GM23248 (cell line): ENCODE data around the gene LAMA3. TPM values are rescaled to one million over a fixed set of nuclear protein-coding genes. Genes with fewer than 3 reads are reported as not detected.

Experiments used
- DNase-seq: peaks from one replicate; pipeline ENCODE4 v3.0.0-alpha.2; 2015
- H2AFZ ChIP-seq: fragments of 200-600 bp; sonication (generic); 2 replicates; pipeline ENCODE4 v1.6.1; 2016; ENCODE audit warnings: antibody characterized with exemption
- H3F3A ChIP-seq: fragments of 200-600 bp; sonication (generic); 2 replicates; pipeline ENCODE4 v1.6.1; 2016; ENCODE audit warnings: mild to moderate bottlenecking, antibody characterized with exemption, mixed run types; ENCODE audit not compliant: insufficient read depth
- H3K27ac ChIP-seq: fragments of 200-600 bp; sonication (generic); 2 replicates; pipeline ENCODE4 v1.5.1; 2016; ENCODE audit warnings: mild to moderate bottlenecking
- H3K27me3 ChIP-seq: fragments of 200-600 bp; sonication (generic); replicated peaks from 2 replicates; pipeline ENCODE4 v1.6.1; 2016; ENCODE audit warnings: mild to moderate bottlenecking; ENCODE audit not compliant: insufficient read depth
- H3K36me3 ChIP-seq: fragments of 200-600 bp; sonication (generic); 2 replicates; pipeline ENCODE4 v1.6.1; 2016; ENCODE audit warnings: low read depth, mild to moderate bottlenecking
- H3K4me1 ChIP-seq: fragments of 200-600 bp; sonication (generic); 2 replicates; pipeline ENCODE4 v1.6.1; 2016; ENCODE audit warnings: mild to moderate bottlenecking; ENCODE audit not compliant: insufficient read depth
- H3K4me2 ChIP-seq: fragments of 200-600 bp; sonication (generic); one replicate; pipeline ENCODE4 v1.6.1; 2016; ENCODE audit warnings: mild to moderate bottlenecking; ENCODE audit not compliant: unreplicated experiment
- H3K4me3 ChIP-seq: fragments of 200-600 bp; sonication (generic); 2 replicates; pipeline ENCODE4 v1.5.1; 2016; ENCODE audit warnings: mild to moderate bottlenecking
- H3K79me2 ChIP-seq: fragments of 200-600 bp; sonication (generic); 2 replicates; pipeline ENCODE4 v1.6.1; 2016; ENCODE audit warnings: mild to moderate bottlenecking; ENCODE audit not compliant: insufficient read depth
- H3K9ac ChIP-seq: fragments of 200-600 bp; sonication (generic); 2 replicates; pipeline ENCODE4 v1.6.1; 2016; ENCODE audit warnings: mild to moderate bottlenecking
- H3K9me2 ChIP-seq: fragments of 200-600 bp; sonication (generic); 2 replicates; pipeline ENCODE4 v1.6.1; 2016; ENCODE audit warnings: mixed run types, mild to moderate bottlenecking, moderate library complexity; ENCODE audit not compliant: insufficient read depth
- H3K9me3 ChIP-seq: fragments of 200-600 bp; sonication (generic); one replicate; pipeline ENCODE4 v1.6.1; 2017; ENCODE audit warnings: low read depth
- H4K20me1 ChIP-seq: fragments of 200-600 bp; sonication (generic); 2 replicates; pipeline ENCODE4 v1.6.0; 2016; ENCODE audit not compliant: insufficient read depth
- EZH2 ChIP-seq: fragments of 200-600 bp; sonication (generic); IDR thresholded peaks from 2 replicates; pipeline ENCODE4 v1.6.1; 2018; ENCODE audit warnings: antibody characterized with exemption, mild to moderate bottlenecking; ENCODE audit not compliant: insufficient read depth, poor library complexity, severe bottlenecking
- EZH2phosphoT487 ChIP-seq: fragments of 200-600 bp; sonication (generic); IDR thresholded peaks from 2 replicates; pipeline ENCODE4 v1.6.1; 2018; ENCODE audit warnings: antibody characterized with exemption, moderate library complexity, mild to moderate bottlenecking, low read depth; ENCODE audit not compliant: insufficient read depth
- WGBS, 2 experiments: methylation state at CpG; one replicate each; pipeline ENCODE4 v1.1.6; 2015 to 2017; ENCODE audit warnings: low lambda C conversion rate in 2 of 2, low coverage in 1 of 2; ENCODE audit errors: missing lambda C conversion rate in 2 of 2; 5-methylcytosine and 5-hydroxymethylcytosine counted together
- in situ Hi-C: fragments of 300-500 bp; cut with MboI; formaldehyde crosslinking; loops from 2 replicates; pipeline ENCODE4 v1.15.0; 2020
- polyA plus RNA-seq: library from polyadenylated mRNA; unstranded; fragments of >200 nt; fragmentation: Nextera tagmentation; extraction: Ambion mirVana; gene quantifications from 2 replicates; pipeline ENCODE4 v1.2.1, GENCODE V29; 2016
- total RNA-seq: library from RNA; depleted of rRNA; stranded (reverse); fragments of >200 nt; shearing (Covaris generic); gene quantifications from 2 replicates; pipeline ENCODE4 v1.2.3, GENCODE V29; 2014

The LAMA3 gene
- total and polyA plus RNA-seq, 2 experiments from 2014 or later, result 0.93 to 1.9 TPM

DNA sequence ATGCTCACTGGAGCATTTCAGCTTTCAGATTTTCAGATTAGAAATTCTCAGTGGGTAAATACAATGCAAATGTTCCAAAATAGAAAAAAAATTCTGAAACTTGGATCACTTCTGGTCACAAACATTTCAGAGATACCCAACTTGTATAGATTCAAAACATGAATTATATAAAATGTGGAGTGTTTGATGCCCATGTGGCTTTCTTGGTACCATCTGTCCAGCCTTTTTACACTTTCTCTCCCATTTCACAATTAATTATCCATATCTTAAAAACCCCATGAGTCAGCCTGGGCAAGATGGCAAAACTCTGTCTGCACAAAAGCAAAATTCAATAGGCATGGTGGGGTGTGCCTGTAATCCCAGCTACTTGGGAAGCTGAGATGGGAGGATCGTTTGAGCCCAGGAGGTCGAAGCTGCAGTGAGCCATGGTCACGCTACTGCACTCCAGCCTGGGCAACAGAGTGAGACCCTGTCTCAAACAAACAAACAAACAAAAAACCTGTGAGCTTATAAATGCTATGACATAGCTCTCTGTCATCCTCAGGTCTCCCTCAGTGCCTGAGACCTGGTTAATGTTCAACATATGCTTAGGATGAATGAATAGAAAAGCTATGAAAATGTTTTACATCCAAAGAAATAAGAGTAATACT is 179.0 kb downstream of the LAMA3 start:
- Histone ChIP-seq H3K9me2 (no peaks in the 10 kb centered on the region), H3F3A (0 out of 2 replicates have a peak, but pooled peaks cover under 1% of the 10 kb centered on the region), H2AFZ (no peak overlapping the region), H3K9me3 (no peaks in the 10 kb centered on the region), H3K27me3 (no peaks in the 10 kb centered on the region), H3K9ac (no peak overlapping the region), H3K79me2 (no peaks in the 10 kb centered on the region), H3K27ac (no peak overlapping the region), H3K4me3 (no peak overlapping the region), H4K20me1 (no peaks in the 10 kb centered on the region), H3K4me2 (no peak overlapping the region), H3K36me3 (no peaks in the 10 kb centered on the region), H3K4me1 (no peaks in the 10 kb centered on the region)
- TF ChIP-seq EZH2phosphoT487, result no peak
- no peak for TF ChIP-seq EZH2
- in situ Hi-C loops, result no loop called here
- WGBS, 2 experiments, result 90 to 96% methylated on average over 3 of the region's 3 CpGs
- no peak for DNase-seq

DNA sequence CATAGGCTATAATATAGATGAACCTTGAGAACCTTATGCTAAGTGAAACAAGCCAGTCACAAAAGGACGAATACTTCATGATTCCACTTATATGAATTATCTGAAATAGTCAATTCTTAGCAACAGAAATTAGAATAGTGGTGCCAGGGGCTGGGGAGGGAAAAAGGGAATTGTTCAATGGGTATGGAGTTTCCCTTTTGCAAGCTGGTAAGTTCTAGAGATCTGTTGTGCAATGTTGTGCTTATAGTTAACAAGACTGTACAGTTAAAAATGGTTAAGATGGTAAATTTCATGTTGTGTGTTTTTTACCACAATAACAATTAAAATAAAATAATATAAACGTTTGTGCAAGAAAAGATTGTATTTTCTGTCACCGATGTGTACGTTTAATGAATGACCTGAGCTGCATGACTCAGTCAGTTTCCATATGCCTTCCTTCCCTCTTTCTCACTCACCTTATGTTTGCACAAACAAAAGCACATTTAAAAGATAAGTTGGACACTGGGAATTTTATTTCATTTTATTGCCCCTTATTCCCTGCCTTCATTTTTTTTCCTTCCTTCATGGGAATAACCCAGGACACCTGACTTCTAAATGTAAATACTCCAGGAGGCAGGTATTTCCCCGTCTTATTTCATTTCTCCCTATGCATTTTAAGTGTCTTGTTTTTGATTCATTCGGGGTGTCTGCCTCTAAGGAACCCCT is 181.6 kb downstream of the LAMA3 start:
- Histone ChIP-seq H3K36me3 (no peaks in the 10 kb centered on the region), H3K27ac (no peak overlapping the region), H4K20me1 (no peaks in the 10 kb centered on the region), H3K79me2 (no peaks in the 10 kb centered on the region), H3K9me2 (no peaks in the 10 kb centered on the region), H3K9ac (no peak overlapping the region), H3K4me1 (no peaks in the 10 kb centered on the region), H3K27me3 (no peaks in the 10 kb centered on the region), H2AFZ (no peak overlapping the region), H3K9me3 (no peaks in the 10 kb centered on the region), H3K4me2 (no peak overlapping the region), H3K4me3 (no peak overlapping the region), H3F3A (no peaks in the 10 kb centered on the region)
- in situ Hi-C loops, result no loop called here
- no peak for DNase-seq
- 88 to 92% methylated on average over 6 of the region's 6 CpGs for WGBS, 2 experiments
- no peak for TF ChIP-seq EZH2phosphoT487
- TF ChIP-seq EZH2, result no peak

DNA sequence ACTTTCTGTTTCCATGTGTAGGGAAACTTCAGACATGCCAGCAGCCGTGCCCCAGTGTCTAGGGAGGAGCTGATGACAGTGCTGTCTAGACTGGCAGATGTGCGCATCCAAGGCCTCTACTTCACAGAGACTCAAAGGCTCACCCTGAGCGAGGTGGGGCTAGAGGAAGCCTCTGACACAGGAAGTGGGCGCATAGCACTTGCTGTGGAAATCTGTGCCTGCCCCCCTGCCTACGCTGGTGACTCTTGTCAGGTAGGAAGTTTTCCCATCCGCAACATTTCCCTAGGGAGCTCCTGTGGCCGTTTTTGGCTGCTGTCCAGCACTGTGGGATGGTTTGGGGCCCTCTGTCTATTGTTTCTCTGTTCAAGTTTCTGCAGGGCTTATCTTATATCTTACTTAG is 182.2 kb downstream of the LAMA3 start:
- Histone ChIP-seq H3K9ac (no peak overlapping the region), H3K4me1 (no peaks in the 10 kb centered on the region), H3K9me2 (no peaks in the 10 kb centered on the region), H3K9me3 (no peaks in the 10 kb centered on the region), H3K4me3 (no peak overlapping the region), H3K27me3 (no peaks in the 10 kb centered on the region), H3F3A (no peaks in the 10 kb centered on the region), H4K20me1 (no peaks in the 10 kb centered on the region), H3K27ac (no peak overlapping the region), H3K79me2 (no peaks in the 10 kb centered on the region), H2AFZ (no peak overlapping the region), H3K36me3 (no peaks in the 10 kb centered on the region), H3K4me2 (no peak overlapping the region)
- in situ Hi-C loops, result no loop called here
- TF ChIP-seq EZH2phosphoT487 (no peak), EZH2 (no peak)
- WGBS, 2 experiments, result 71 to 77% methylated on average over 7 of the region's 7 CpGs
- no peak for DNase-seq

DNA sequence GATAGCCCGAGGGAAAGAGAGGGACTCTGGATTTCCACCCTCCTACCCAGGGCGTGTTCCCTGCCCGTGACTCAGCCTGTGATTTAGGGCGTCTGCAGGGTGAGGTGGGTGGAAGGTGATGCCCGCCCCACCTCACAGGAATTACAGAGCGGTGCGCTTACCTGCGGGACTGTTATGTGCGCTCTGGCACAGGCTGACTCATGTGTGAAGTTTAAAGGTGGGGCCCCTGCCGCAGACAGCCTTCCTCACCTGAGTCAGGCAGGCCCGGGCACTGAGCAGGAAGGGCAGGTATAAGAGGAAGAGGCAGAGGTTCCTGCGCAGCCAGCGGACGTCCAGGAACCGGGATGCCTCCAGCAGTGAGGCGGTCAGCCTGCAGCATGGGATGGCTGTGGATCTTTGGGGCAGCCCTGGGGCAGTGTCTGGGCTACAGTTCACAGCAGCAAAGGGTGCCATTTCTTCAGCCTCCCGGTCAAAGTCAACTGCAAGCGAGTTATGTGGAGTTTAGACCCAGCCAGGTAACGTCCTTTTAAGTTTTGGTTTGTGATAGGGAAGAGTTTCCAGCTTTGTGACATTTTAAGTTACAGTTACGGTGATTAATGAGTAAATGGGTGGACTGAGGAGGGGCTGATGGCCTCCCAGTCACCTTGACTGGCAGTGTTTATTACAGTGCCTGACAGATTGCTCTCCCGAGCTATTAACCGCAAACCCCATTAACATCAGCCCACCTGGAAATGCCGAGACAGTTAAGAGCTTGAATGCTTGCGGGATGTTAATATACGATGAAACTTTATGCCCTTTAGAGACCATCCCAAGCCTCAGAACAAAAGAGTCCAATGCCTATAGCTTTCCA is 183.7 kb downstream of the LAMA3 start:
- no peak overlapping the region for H3K4me3 ChIP-seq
- no peaks in the 10 kb centered on the region for H3K4me1 ChIP-seq
- H3K27ac ChIP-seq, result no peak overlapping the region
- no peaks in the 10 kb centered on the region for H3F3A ChIP-seq
- in situ Hi-C loops, result no loop called here
- no peaks in the 10 kb centered on the region for H3K27me3 ChIP-seq
- H3K36me3 ChIP-seq, result no peaks in the 10 kb centered on the region
- TF ChIP-seq EZH2phosphoT487 (no peak), EZH2 (no peak)
- WGBS, 2 experiments, result 89 to 91% methylated on average over 20 to 25 of the region's 25 CpGs
- H3K9me3 ChIP-seq, result no peaks in the 10 kb centered on the region
- no peaks in the 10 kb centered on the region for H3K79me2 ChIP-seq
- H2AFZ ChIP-seq, result no peak overlapping the region
- no peaks in the 10 kb centered on the region for H4K20me1 ChIP-seq
- no peak for DNase-seq
- H3K9ac ChIP-seq, result no peak overlapping the region
- no peak overlapping the region for H3K4me2 ChIP-seq
- no peaks in the 10 kb centered on the region for H3K9me2 ChIP-seq
